K562 (cell line): Measurements from ENCODE around the gene EHBP1L1. TPM values are rescaled to one million over a fixed set of nuclear protein-coding genes. Genes with fewer than 3 reads are reported as not detected.

Experiments
- ATAC-seq: fragments of 200-7000 bp; cut with Tn5 transposase; 3 replicates; pipeline ENCODE4 v1.9.1; 2020; ENCODE audit warnings: moderate library complexity
- BruUV-seq: library from RNA; stranded (reverse); fragments of 400-500 nt; replicated peaks from 2 replicates; lab custom pipeline; 2021; lab: Mats Ljungman, UMichigan
- CTCF ChIA-PET: fragments of 300-600 bp; formaldehyde crosslinking; extraction: SDS; loops from one replicate; lab custom pipeline; 2021; ENCODE audit warnings: low intra/inter-chr PET ratio; lab: Yijun Ruan, JAX
- POLR2A ChIA-PET: fragments of 300-600, 350-650 bp; sonication (Branson Sonifier 250); formaldehyde crosslinking; extraction: SDS; loops from one replicate; lab custom pipeline; 2021; ENCODE audit warnings: antibody characterized with exemption, inconsistent platforms; lab: Yijun Ruan, JAX
- DNase-seq, 4 experiments: peaks; one replicate each; pipeline versions ENCODE4 v3.0.0 to v3.0.0-alpha.2; 2011 to 2018; ENCODE audit warnings: low spot score in 3 of 4, mixed read lengths in 3 of 4; ENCODE audit errors: extremely low read depth in 1 of 4
- FAIRE-seq: peaks from 2 replicates; lab custom pipeline; 2011; peaks lifted over from hg19 to GRCh38; lab: Jason Lieb, UNC
- H2AFZ ChIP-seq: 2 replicates; pipeline ENCODE4 v1.6.0; 2011; ENCODE audit warnings: low read depth, low read length, control low read depth, inconsistent platforms
- H3K27ac ChIP-seq: fragments of 200-600 bp; 3 replicates; pipeline ENCODE4 v1.8.0; 2011; ENCODE audit warnings: low read depth, mild to moderate bottlenecking, control low read depth, inconsistent platforms, low read length, moderate library complexity, mixed read lengths; ENCODE audit errors: extremely low read depth
- H3K27me3 ChIP-seq, 2 experiments: fragments of 300-600 bp in 1 of 2; 2 replicates in 1 of 2; 3 replicates in 1 of 2; pipeline versions ENCODE4 v1.6.0 to v1.8.0; 2011; ENCODE audit warnings: inconsistent platforms in 2 of 2, low read length in 2 of 2, mild to moderate bottlenecking in 1 of 2, mixed read lengths in 1 of 2, moderate library complexity in 1 of 2; ENCODE audit not compliant: control insufficient read depth in 2 of 2, insufficient read depth in 2 of 2
- H3K36me3 ChIP-seq: fragments of 300-600 bp; 3 replicates; pipeline ENCODE4 v1.8.0; 2011; ENCODE audit warnings: mild to moderate bottlenecking, low read length, inconsistent platforms; ENCODE audit not compliant: control insufficient read depth, insufficient read depth
- H3K4me1 ChIP-seq, 2 experiments: fragments of 200-600 bp in 1 of 2; replicated peaks in 1 of 2; 2 replicates in 1 of 2; 3 replicates in 1 of 2; pipeline versions ENCODE4 v1.5.1 to v1.8.0; 2011; ENCODE audit warnings: inconsistent platforms in 2 of 2, low read length in 2 of 2, mild to moderate bottlenecking in 1 of 2, mixed read lengths in 1 of 2, moderate library complexity in 1 of 2; ENCODE audit not compliant: control insufficient read depth in 2 of 2, insufficient read depth in 2 of 2
- H3K4me2 ChIP-seq: 2 replicates; pipeline ENCODE4 v1.6.1; 2011; ENCODE audit warnings: low read length, control low read depth, inconsistent platforms, mixed read lengths; ENCODE audit not compliant: insufficient read depth
- H3K4me3 ChIP-seq: fragments of 200-600 bp; sonication (generic), shearing (Covaris generic); 2 replicates; pipeline ENCODE4 v1.5.1; 2016; ENCODE audit warnings: control low read depth, inconsistent platforms
- H3K79me2 ChIP-seq: fragments of 200-600 bp; 3 replicates; pipeline ENCODE4 v1.8.0; 2011; ENCODE audit warnings: low read length, inconsistent platforms; ENCODE audit not compliant: control insufficient read depth, insufficient read depth
- H3K9ac ChIP-seq, 2 experiments: 2 replicates each; pipeline versions ENCODE4 v1.6.0 to v1.6.1; 2011; ENCODE audit warnings: low read depth in 2 of 2, low read length in 2 of 2, control low read depth in 1 of 2, inconsistent platforms in 1 of 2, mild to moderate bottlenecking in 1 of 2, mixed read lengths in 1 of 2; ENCODE audit not compliant: insufficient read depth in 1 of 2
- H3K9me1 ChIP-seq: one replicate; pipeline ENCODE4 v1.6.0; 2011; ENCODE audit warnings: inconsistent platforms, mild to moderate bottlenecking, low read length, moderate library complexity; ENCODE audit not compliant: control insufficient read depth, insufficient read depth
- H3K9me3 ChIP-seq: replicated peaks from 2 replicates; pipeline ENCODE4 v1.5.1; 2011; ENCODE audit warnings: low read depth, low read length, inconsistent platforms; ENCODE audit not compliant: control insufficient read depth, insufficient read depth
- H4K20me1 ChIP-seq: replicated peaks from 2 replicates; pipeline ENCODE4 v1.6.1; 2011; ENCODE audit warnings: low read length, inconsistent platforms, mixed read lengths; ENCODE audit not compliant: control insufficient read depth, insufficient read depth
- ZFP91 ChIP-seq: sonication (generic); formaldehyde crosslinking; IDR thresholded peaks from 2 replicates; pipeline ENCODE4 v1.8.0; 2022; ENCODE audit warnings: mild to moderate bottlenecking, missing genetic modification reagents
- WGBS: fragments of 100-300 bp; shearing (Covaris generic); methylation state at CpG from one replicate; pipeline ENCODE4 v1.1.6; 2016; ENCODE audit warnings: low coverage, mixed read lengths; ENCODE audit not compliant: insufficient coverage; ENCODE audit errors: missing lambda C conversion rate; 5-methylcytosine and 5-hydroxymethylcytosine counted together
- in situ Hi-C: fragments of 300-500 bp; cut with MboI; formaldehyde crosslinking; loops from 4 replicates; pipeline ENCODE4 v1.15.0; 2018; ENCODE audit warnings: inconsistent platforms, mixed read lengths
- intact Hi-C: fragments of 100-400 bp; cut with micrococcal nuclease; formaldehyde crosslinking; loops from 2 replicates; pipeline ENCODE4 v1.14.2; 2022
- polyA plus RNA-seq, 8 experiments: library from polyadenylated mRNA; depleted of rRNA in 4 of 8; stranded (reverse) in 5 of 8; unstranded in 3 of 8; fragments of >200 nt; fragmentation: Nextera tagmentation in 2 of 8; fragmentation: Illumina TruSeq in 1 of 8; extraction: Ambion mirVana in 2 of 8; extraction: Trizol in 1 of 8; gene quantifications; 2 replicates each; pipeline versions ENCODE4 v1.2.1 to v1.2.3, GENCODE V29; 2011 to 2014; ENCODE audit warnings: inconsistent platforms in 1 of 8, missing spikeins in 1 of 8
- total RNA-seq, 7 experiments: library from RNA; depleted of rRNA in 6 of 7; stranded (reverse); fragments of >200 nt in 6 of 7; fragmentation: Illumina TruSeq in 2 of 7; extraction: Trizol in 2 of 7; gene quantifications; 2 replicates each; pipeline versions ENCODE4 v1.2.1 to v1.2.3, GENCODE V29; 2011 to 2021; ENCODE audit warnings: low replicate concordance in 1 of 7
- TF ChIP-seq, protein P1 (sequence below): fragments of 250-450 bp; sonication (Bioruptor Pico); IDR thresholded peaks from 2 replicates; pipeline ENCODE4 v1.4.0; 2020

EHBP1L1 gene
- total and polyA plus RNA-seq, 9 of the 15 experiments (the other 6 are each of a cell fraction or from before 2014, with no cell fraction given) = 0.03 to 87.1 (median 26.3) TPM

GRCh38 chr11:65586676-65587075, 10.8 kb downstream of the EHBP1L1 start:
- Histone ChIP-seq H3K9me1 (peaks cover 4% of the 10 kb centered on the region), H3K4me2 (no peak overlapping the region), H3K27me3 (no peaks in the 10 kb centered on the region), H3K36me3 (peaks cover 65% of the 10 kb centered on the region; the same call in 2 of the 3 replicates), H3K9me3 (no peaks in the 10 kb centered on the region), H3K79me2 (peaks cover 3% of the 10 kb centered on the region; the same call in 1 of the 3 replicates), H2AFZ (no peak overlapping the region), H3K27ac (no peak overlapping the region)
- no peak for DNase-seq
- in situ Hi-C loops = no loop called here
- BruUV-seq = no TSS peak
- WGBS = 88% methylated on average over 2 of the region's 2 CpGs
- ATAC-seq = no peak
- FAIRE-seq = no peak
- peak; percentile 86 for TF ChIP-seq ZFP91 (CRISPR knock-in tag)
- TF ChIP-seq, protein P1, sequence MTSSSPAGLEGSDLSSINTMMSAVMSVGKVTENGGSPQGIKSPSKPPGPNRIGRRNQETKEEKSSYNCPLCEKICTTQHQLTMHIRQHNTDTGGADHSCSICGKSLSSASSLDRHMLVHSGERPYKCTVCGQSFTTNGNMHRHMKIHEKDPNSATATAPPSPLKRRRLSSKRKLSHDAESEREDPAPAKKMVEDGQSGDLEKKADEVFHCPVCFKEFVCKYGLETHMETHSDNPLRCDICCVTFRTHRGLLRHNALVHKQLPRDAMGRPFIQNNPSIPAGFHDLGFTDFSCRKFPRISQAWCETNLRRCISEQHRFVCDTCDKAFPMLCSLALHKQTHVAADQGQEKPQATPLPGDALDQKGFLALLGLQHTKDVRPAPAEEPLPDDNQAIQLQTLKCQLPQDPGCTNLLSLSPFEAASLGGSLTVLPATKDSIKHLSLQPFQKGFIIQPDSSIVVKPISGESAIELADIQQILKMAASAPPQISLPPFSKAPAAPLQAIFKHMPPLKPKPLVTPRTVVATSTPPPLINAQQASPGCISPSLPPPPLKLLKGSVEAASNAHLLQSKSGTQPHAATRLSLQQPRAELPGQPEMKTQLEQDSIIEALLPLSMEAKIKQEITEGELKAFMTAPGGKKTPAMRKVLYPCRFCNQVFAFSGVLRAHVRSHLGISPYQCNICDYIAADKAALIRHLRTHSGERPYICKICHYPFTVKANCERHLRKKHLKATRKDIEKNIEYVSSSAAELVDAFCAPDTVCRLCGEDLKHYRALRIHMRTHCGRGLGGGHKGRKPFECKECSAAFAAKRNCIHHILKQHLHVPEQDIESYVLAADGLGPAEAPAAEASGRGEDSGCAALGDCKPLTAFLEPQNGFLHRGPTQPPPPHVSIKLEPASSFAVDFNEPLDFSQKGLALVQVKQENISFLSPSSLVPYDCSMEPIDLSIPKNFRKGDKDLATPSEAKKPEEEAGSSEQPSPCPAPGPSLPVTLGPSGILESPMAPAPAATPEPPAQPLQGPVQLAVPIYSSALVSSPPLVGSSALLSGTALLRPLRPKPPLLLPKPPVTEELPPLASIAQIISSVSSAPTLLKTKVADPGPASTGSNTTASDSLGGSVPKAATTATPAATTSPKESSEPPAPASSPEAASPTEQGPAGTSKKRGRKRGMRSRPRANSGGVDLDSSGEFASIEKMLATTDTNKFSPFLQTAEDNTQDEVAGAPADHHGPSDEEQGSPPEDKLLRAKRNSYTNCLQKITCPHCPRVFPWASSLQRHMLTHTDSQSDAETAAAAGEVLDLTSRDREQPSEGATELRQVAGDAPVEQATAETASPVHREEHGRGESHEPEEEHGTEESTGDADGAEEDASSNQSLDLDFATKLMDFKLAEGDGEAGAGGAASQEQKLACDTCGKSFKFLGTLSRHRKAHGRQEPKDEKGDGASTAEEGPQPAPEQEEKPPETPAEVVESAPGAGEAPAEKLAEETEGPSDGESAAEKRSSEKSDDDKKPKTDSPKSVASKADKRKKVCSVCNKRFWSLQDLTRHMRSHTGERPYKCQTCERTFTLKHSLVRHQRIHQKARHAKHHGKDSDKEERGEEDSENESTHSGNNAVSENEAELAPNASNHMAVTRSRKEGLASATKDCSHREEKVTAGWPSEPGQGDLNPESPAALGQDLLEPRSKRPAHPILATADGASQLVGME = no peak
- TF ChIP-seq, all 486 proteins: peak for 1
- intact Hi-C loops = loop anchor here (5.0 kb wide), 1 partner anchor 44 kb away; no protein-coding TSS in a partner anchor
- POLR2A ChIA-PET = interaction anchor here (0.6 to 2.4 kb wide), 9 partner anchors 9 to 304 kb away, joined by 3 to 11 read pairs (median 5); partner anchors contain the start of genes FAM89B, KCNK7, NEAT1 and ZNRD2
- H3K4me1 ChIP-seq = peaks cover 16 to 59% of the 10 kb centered on the region in 2 experiments
- no peak overlapping the region for H3K4me3 ChIP-seq
- CTCF ChIA-PET = interaction anchor here (0.7 kb wide), 1 partner anchor 265 kb away, joined by 3 read pairs; no protein-coding TSS in a partner anchor
- H4K20me1 ChIP-seq = 0 out of 2 replicates have a peak, but pooled peaks cover 4% of the 10 kb centered on the region
- peak overlapping the region in 1 of 2 experiments; percentile 50; a peak in 1 of 4 replicates for H3K9ac ChIP-seq
